ENCODE results near the gene TBL1XR1.

The TBL1XR1 gene

GRCh38 chr3:177065285-177066033 is 131.8 kb downstream of the TBL1XR1 start:
- no peak for DNase-seq (ENCODE audit: low read depth, low spot score)

- no peak for DNase-seq (ENCODE audit: low read depth, low spot score)
Measured at GRCh38 chr3:177062052-177062732, 135.1 kb downstream of the TBL1XR1 start.

GRCh38 chr3:177061369-177061768 is 135.9 kb downstream of the TBL1XR1 start:
- DNase-seq (ENCODE audit: low read depth, low spot score) = no peak

DNA sequence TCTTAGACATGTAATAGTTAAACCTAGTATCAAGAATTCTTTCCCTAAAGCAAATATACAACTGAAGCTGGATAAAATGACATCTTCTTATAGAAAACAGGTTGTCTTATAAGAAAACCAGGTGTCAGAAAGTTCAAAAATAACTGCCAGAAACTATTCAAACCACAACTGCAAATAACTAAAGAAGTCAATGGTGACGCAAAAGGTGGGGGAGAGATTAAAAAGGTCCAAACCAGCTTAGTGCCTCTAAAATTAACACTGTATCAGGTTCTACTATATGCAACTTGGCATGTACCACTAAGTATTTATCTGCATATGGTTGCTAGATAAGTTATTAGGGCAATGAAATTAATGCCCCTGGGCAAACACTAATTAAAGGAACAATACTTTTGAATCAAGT is 136.8 kb downstream of the TBL1XR1 start:
- DNase-seq (ENCODE audit: low read depth, low spot score) = no peak

DNA sequence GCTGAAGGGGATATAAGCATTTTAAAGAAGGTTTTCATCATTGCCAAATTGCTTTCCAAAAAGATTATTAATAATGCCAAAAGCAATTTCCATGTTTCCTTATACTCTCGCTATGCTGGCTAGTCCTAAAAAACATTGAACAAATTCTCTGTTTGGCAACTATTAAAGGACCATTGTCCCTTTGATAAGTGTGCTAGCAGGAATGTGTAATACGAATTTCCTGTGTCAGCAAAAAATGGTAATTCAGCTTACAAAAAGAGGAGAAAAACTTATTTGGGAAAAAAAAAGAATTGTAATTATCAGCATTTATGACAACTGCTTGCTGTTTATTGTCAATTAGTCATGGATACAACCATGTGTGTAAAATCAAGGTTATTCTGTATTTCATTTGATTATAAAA is 138.6 kb downstream of the TBL1XR1 start:
- no peak for DNase-seq (ENCODE audit: low read depth, low spot score)

GRCh38 chr3:177057768-177058167 is 139.5 kb downstream of the TBL1XR1 start:
- no peak for DNase-seq (ENCODE audit: low read depth, low spot score)

- DNase-seq (ENCODE audit: low read depth, low spot score) = no peak
Measured at GRCh38 chr3:177056927-177057326, 140.4 kb downstream of the TBL1XR1 start.

DNA sequence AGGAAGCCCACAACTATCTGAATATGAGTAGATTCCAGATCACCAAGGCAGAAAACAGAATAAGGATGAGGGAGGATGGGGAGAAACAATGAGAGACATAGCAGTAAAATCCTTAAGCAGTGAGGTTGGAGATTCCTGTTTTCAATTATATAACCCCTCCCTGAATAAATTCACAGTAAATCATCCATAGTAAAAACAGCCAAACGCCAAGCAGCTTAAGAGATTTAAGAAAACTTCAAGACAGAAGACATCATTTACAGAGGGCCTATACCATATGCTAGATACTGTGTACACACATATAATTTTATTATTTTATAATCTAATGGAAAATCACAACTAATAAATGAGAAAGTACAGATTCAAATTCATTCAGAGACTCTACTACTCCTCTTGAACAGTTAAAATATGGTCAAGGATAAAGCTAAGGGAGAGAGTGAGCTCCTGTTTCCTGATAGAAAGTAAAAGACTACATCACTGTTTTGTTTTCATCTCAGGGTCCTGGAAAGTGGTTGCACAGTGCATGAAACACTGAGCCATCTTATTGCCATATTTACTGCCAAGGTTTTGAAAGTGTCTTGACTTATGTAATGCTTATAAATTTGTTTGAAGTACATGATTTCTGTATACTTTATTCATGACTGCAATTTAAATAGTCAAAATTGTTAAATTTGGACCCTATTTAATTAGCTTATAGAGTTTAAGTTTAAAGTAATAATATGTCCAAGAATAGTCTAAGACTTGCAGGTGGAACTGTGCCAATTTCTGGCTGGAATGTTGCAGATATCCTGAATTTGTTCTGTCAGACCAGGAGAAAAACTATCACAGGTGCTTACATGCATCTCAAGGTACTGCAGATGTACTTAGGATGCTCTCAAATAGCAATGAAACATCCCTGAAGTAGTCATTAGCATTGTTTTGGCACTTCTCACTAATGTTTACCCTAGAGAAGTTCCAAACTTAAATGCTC is 141.4 kb downstream of the TBL1XR1 start:
- DNase-seq (ENCODE audit: low read depth, low spot score) = no peak

DNA sequence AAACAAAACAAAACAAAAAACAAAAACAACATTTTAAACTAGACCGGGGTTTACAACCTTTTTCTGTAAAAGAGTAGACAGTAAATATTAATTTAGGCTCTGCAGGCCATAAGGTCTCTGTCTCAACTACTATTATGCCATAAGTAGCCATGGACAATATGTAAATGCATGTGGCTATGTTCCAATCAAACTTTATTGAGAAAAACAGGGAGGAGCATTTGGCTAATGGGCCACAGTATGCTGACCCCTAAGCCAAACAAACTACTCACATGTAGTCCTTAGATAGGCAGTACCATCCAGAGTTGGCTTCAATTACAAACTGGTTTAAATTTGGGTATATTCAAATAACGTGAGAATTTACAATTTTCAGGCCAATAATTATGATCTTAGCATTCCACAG is 144.2 kb downstream of the TBL1XR1 start:
- DNase-seq (ENCODE audit: low read depth, low spot score) = no peak

- DNase-seq (ENCODE audit: low read depth, low spot score) = no peak
Measured at GRCh38 chr3:177051411-177051810, 145.9 kb downstream of the TBL1XR1 start.

GRCh38 chr3:177050501-177051237 is 146.6 kb downstream of the TBL1XR1 start:
- no peak for DNase-seq (ENCODE audit: low read depth, low spot score)

- DNase-seq (ENCODE audit: low read depth, low spot score) = no peak
Measured at GRCh38 chr3:177045767-177046166, 151.5 kb downstream of the TBL1XR1 start.

DNA sequence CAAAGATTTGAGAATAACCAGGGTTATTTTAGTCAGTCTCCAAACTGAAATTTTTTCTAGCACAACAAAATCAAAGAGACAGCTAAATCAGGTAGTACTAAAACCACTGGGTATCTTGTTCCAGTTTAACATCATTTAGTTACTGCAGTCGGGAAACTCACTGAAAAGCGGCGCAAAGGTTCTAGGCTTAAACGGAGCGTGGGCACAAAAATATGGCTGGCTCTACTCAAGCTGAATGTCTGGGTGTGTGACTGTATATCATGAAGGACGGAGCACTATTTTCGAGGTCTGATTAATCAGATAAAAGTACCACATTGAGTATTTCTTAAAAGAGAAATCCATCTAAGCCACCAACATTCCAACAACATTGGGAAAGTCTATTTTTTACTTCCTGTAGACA is 152.1 kb downstream of the TBL1XR1 start:
- DNase-seq (ENCODE audit: low read depth, low spot score) = no peak

DNA sequence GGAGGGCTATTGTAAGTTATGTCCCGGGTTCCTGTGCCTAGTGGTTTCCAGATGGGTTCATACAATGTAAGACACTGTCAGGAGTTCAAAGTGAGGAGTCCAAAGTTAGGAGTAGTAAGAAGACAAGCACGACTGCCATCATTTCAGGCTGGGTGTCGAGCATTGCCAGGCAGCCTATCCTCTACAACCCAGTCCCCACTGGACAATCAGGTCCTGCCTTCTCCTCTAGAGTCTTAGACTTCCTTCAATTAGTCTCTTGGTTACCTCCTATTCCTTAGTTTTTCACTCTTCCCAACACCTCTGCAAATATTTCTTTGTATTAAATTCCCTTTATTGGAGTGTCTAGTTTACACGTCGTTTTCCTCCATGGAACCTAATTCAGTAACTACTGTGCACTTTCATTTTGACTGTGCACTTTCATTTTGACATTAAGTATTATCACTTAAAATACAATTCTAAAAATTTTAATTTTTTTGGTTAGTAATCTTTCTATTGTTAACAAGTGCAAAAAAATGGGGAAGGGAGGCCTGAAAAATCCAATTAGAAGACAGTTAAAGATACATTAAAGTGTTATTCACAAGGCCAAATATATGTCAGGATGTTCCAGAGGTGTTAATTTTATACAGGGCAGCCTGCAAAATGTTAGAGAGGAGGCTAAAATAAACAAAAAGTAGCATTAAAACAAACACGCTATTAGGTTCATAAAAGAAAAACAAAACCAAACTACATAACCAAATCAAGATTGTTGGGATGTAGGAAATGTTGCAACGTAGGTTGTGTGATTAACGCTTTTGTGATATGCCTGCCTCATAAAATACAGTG is 155.3 kb downstream of the TBL1XR1 start:
- DNase-seq (ENCODE audit: low read depth, low spot score) = no peak

- DNase-seq (ENCODE audit: low read depth, low spot score) = no peak
Measured at GRCh38 chr3:177041021-177041729, 156.1 kb downstream of the TBL1XR1 start.

DNA sequence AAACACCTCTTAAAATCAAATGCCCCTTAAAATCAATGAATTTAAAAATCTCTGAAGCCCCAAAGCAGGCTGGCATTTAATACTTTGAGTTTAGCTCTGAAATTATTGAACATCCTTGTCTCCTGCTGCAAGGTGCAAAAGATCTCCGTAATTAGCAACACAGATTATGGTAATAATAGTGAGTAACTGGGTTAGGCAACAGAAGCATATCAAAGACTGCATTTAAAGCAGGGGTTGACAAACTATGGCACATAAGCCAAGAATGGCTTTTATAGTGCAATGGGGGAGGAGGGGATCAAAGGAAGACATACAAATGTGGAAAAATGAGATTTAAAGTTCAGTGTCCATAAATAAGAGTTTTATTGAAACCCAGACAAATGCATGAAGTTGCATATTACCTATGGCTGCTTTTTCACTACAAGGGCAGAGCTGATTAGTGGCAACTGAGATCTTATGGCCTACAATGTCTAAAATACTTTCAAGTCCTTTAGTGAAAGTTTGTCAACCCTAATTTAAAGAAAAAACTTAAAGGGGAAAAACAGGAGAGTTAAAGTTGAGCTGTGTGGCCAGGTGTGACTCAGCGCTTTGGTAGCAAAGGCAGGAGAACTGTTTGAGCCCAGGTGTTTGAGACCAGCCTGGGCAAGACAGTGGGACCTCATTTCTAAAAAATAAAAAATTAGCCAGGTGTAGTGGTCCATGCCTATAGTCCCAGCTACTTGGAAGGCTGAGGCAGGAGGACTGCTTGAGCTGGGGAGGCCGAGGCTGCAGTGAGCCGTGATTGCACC is 157.6 kb downstream of the TBL1XR1 start:
- no peak for DNase-seq (ENCODE audit: low read depth, low spot score)

DNA sequence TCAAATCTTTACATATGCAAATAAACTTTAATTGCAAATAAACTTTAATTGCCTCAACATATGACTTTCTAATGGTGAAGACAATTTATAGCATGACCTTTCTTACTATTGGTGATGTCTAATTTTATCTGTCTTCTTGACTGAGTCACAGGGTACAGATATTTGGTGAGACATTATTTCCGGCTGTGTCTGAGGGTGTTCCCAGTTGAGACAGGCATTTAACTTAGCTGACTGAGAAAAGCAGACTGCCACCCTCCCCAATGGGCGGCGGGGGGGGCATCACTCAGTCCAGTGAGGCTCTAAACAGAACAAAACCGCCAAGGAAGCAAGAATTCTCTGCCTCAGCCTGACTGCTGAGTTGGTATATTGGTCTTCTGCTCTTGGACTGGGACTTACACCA is 160.0 kb downstream of the TBL1XR1 start:
- DNase-seq (ENCODE audit: low read depth, low spot score) = no peak

DNA sequence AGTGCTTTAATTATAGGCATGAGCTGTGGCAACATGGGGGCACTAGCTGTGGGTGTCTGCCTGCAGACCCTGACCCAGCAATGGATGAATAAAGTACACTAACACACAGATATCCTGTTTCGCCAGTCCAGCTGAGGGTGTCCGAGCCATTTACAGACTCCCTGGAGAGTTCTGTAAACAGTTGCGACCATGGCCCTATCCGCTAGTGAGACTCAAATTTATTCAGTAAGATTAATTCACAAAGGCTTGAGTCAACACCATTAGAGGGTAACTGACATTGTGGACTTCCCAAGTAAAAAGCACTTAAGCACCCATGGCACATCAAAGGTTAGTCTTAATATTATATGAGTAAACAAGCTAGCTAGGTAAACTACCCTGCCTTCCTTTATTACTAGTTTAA is 161.6 kb downstream of the TBL1XR1 start:
- DNase-seq (ENCODE audit: low read depth, low spot score) = no peak

DNA sequence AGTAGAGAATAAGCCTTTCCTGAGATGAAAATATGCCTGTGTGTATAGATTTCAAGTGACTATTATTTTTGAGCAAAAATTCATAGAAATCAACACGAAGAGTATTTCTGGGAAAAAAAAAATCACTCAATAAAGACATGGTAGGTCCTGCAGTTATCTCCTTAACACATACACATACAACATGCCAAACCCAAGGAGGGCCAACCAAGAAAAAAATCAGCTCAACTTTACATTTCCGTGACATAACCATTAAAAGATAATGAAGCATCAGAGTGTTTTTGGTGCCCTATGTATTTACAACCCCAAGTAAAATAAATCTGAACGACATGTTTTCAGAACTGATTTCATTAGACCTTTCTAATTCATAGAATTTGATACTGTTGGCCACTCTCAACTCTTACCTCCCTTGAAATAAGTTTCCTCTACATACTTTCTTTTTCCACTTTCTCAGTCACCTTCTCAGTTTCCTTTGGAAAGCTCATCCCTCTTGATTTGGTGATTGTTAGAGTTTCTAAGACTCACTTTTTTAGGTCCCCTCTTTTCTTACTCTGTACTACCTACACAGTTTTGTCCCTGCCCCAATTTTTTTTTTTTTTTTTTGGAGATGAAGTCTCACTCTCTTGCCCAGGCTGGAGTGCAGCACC is 162.3 kb downstream of the TBL1XR1 start:
- no peak for DNase-seq (ENCODE audit: low read depth, low spot score)

Measured in ELF-1 (cell line).